Measurements from ENCODE around the gene LUZP2.

DNA sequence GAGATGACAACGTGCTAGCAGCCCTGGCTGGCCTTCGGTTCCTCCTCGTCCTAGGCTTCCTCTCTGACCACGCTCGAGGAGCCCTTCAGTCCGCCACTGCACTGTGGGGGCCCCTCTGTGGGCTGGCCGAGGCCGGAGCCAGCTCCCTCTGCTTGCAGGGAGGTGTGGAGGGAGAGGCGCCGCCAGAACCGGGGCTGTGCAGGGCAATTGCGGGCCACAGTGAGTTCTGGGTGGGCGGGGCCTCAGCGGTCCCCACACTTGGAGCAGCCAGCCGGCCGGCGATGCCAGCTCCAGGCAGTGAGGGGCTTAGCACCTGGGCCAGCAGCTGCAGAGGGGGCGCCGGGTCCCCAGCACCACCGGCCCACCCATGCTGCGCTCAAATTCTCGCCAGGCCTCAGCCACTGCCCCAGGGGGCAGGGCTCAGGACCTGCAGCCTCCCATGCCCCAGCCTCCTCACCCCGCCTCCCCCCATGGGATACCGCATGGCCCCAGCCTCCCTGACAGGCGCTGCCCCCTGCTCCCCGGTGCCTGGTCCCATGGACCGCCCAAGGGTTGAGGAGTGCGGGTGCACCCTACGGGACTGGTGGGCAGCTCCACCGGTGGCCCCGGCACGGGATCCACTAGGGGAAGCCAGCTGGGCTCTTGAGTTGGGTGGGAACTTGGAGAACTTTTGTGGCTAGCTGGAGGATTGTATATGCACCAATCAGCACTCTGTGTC lies 399.4 kb downstream of the LUZP2 start:
- TF ChIP-seq EZH2 (IDR thresholded peaks at IDR 0.05; ENCODE audit: low read depth, low read length, severe bottlenecking) (no peak), PHF8 (conservative IDR thresholded peaks at IDR 0.05; ENCODE audit: low read depth, low read length) (no peak), KDM4A (IDR thresholded peaks at IDR 0.05; ENCODE audit: low read depth, low read length, severe bottlenecking) (no peak), JUND (IDR thresholded peaks at IDR 0.05; ENCODE audit: low read length) (no peak), TAF1 (IDR thresholded peaks at IDR 0.05; ENCODE audit: low read depth, low read length) (no peak), POLR2A (IDR thresholded peaks at IDR 0.05; ENCODE audit: control extremely low read depth in 1 of 2, low read depth in 2 of 2, low read length in 2 of 2) (no peak)

All from H1 (cell line).